GM19452 (cell line): Measurements from ENCODE around the gene BTN1A1.

Source experiments
- ATAC-seq: cut with Tn5 transposase; IDR thresholded peaks from one replicate; pipeline ENCODE4 v1.9.1; 2021; ENCODE audit not compliant: unreplicated experiment

Gene BTN1A1

DNA sequence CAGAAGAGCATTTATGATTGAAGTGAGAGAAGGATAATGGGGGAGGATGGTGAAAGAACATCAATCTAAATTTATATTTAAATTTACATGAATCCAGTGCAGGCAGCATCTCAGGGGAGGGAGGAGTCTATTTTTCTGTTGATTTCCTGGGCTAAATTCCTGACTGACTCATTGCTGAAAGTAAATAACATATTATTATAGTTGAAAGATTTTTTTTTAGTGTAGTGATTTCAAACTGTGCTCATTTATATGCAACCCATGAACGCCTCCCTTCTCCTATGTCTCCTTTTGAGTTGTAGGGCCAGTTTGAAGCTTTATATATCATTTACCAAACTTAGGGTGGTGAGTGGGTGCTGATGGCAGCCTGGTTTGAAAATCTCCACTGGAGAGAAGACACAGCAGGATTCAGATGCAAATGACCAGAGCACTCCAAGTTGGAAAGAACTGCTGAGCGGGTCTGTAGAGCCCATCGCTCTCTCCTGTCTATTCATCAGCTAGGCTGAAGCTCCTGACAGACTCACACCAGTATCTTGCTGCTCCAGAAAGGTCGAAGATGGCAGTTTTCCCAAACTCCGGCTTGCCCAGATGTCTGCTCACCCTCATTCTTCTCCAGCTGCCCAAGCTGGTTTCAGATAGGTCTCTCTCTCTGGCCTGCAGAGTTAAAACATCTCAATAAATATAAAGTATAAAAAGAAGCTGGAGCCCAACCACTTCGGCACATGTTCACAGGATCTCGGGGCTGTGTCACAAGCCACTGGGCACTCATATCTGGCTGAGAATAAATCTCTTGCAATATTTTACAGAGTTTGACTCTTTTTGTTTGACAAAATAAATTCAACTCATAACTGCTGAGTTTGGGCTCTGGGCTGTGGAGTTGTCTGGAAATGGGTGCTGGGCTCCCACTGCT, 24.0 kb upstream of the BTN1A1 start:
- ATAC-seq, result no peak

- ATAC-seq, result no peak
Measured at GRCh38 chr6:26476896-26477295, 23.2 kb upstream of the BTN1A1 start.

DNA sequence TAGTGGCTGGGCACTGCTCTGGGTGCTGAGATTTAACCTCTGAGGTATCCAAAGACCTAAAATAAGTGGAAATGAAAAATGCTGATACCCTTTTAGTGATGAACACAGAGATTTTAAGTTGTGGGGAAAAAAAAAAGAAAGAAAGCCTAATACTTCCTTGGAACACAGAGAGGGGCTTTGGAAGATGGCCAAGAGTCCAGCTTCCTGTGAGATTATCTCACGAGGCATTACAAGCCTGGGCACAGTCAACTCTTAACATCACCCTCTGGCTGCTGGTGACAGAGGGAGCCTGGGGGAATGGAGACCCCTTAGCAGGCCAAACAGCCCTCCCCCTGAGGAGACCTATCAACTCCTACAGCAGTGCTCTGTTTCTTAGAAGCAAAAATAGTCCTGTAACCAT, 22.7 kb upstream of the BTN1A1 start:
- ATAC-seq, result no peak

DNA sequence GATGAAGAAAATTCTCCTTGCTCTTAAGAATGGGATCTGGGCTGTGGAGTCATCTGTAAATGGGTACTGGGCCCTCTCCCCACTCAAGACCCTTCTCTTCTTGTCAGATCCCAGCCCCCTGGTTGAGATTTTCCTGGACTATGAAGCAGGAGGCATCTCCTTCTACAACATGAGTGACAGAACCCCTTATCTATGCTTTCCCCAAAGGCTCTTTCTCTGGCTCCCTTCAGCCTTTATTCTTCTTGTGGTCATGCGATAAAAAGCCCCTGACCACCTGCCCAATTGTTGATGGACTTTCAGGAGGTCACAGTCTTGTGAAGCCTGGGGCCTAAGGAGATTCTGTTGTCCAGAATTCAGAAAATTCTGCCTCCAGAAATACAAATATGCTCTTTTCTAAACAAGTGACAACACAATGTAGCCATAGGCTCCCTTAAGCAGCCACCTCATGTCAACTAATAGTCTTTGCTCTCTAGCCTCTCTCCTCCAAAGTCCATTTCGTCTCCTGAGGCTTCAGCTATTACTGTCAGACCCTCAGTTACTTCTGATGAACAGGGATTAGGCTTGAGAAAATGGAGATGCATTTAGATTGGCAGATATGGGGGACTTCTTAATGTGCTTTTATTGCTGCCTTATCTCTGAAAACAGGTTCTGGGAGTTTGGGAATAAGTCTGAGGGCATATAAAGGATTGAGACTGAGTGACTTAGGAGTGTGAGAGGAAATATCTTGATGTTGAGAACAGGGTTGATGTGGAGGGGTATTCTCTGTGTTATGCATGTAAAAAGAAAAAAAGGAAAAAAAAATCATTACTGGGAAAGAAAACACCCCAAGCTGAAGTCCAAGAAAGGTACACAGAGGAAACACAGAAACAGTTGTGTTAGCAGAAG, 21.8 kb upstream of the BTN1A1 start:
- ATAC-seq, result no peak

DNA sequence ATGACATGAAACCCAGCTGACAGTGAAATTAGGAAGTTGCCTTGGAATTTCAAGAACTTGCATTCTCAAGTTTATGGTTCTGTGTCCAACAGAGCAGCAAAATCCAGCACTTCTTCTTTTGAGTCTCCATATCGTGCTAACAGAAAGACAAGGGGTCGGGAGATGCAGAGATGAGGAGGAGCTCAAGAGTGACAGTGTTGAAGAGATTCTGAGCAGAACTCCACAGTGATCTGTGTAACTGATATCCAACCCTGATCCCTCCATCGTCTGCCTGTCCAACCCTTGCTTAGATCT, 21.2 kb upstream of the BTN1A1 start:
- ATAC-seq, result no peak

GRCh38 chr6:26482338-26482737, 17.8 kb upstream of the BTN1A1 start:
- ATAC-seq, result no peak

GRCh38 chr6:26483727-26484126, 16.4 kb upstream of the BTN1A1 start:
- no peak for ATAC-seq

DNA sequence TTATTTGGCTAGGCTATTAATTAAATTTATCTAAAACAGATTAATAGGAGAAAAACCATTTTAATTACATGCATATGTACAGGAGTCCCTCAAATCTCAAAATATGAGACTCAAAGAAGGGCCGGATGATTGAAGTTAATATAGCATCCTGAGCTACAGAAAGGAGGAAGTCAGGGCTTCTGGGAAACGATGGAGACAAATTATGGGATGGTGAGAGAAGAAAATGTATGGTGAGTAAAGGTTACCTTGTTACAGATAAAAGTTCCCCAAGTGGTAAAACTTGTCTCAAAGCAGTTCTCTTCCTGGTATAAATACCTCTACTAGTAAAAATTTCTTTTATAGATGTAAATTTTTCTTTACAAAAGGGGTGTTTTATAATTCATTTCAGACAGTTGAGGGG, 15.9 kb upstream of the BTN1A1 start:
- no peak for ATAC-seq

DNA sequence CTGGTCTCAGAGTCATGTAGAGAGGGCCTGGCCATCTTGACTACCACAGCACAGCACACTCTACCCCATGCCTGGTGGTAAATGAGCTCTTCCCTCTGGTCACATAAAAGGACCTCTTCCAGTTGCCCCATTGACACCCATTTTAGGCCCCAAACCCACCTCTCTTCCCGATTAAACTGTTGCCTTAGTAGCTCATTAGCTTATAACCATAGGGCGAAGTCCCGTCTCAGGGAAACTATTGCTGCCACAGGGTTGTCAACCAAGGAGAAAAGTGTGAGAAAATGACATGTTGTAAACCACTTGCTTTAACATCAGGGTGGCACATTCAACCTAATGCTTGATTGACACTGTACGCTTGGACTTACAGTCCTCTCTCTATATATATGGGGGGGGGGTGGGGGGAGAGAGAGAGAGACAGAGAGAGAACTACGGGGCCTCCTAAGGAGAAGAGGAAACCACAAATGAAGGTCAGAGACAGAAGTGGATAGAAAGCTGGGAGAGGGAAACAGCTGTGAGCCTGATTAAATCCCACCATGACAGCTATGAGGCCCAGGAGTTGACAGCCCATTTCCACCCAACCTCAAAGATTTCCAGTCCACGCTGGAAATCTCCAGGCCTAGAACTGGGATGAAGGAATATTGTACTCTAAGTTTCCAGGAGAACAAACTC, 14.9 kb upstream of the BTN1A1 start:
- ATAC-seq, result no peak

GRCh38 chr6:26486358-26486757, 13.7 kb upstream of the BTN1A1 start:
- no peak for ATAC-seq

- no peak for ATAC-seq
Measured at GRCh38 chr6:26487466-26487865, 12.6 kb upstream of the BTN1A1 start.

DNA sequence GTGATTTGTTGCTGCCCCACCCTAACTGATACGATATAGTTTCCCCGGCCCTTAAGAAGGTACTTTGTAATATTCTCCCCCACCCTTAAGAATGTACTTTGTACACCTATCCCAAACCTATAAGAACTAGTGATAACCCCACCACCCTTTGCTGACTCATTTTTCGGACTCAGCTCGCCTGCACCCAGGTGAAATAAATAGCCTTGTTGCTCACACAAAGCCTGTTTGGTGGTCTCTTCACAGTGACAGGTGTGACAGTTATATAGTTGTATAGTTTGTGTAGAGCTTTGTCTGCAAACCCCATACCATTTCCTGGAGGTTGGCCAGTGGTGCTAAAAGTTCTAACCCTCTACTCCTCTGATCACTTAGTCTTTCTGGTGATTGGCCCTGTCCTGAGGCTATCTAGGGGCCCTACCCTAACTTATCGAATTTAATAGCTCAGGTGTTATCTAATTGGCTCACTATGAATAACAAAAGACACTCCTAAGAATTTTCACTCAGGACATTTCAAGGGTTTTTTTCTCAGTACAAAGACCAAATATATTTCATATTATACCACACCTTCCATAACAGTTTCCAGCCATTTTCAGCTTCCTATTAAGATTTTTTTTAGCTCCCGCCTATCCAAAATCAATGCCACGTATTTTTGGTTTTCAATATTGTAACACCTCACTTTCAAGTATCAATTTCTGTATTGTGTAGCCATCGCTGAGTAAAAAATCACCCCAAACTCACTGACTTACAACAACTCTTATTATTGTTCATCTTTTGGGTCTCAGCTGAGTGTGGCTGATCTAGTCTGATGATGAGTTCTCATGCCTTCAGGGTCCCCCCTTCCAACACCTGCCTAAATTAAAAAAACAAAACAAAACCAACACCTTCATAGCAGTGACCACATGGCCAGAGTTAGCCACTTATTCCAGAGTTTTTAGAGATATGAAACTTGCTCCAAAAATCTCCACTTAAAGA, 9.8 kb upstream of the BTN1A1 start:
- ATAC-seq, result no peak

DNA sequence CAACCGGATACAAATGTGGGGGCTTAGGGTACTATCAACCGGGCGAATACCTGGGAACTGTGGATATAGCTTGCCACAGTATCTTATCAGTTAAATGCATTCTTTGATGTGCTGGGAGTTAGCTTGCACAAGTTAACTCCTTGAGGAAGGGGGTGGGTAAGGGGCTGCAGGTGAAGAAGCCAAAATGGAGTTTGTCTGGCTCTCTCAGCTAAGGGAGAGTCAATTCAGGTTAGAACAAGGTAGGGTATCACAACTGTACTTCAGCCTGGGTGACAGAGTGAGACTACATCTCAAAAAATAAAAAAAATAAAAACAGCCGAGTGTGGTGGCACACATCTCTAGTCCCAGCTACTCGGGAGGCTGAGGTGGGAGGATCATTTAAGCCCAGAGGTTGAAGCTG, 8.5 kb upstream of the BTN1A1 start:
- ATAC-seq, result no peak

DNA sequence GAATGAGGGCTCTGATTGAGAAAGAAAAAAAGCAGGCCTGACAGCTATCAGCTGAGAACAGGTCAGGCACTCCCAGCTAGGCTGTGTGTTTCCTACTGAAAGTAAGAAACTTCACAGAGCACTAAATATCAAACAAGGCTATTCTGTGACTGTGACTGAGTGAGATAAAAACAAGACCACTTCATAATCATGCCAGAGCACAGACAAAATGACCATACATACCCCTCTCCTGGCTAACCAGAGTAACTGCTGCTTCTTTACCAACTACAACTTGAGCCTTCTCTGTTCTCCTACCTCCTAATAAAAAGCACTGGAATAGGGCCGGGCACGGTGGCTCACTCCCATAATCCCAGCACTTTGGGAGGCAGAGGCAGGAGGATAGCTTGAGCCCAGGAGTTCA, 6.8 kb upstream of the BTN1A1 start:
- no peak for ATAC-seq

- no peak for ATAC-seq
Measured at GRCh38 chr6:26494117-26494516, 6.0 kb upstream of the BTN1A1 start.

- ATAC-seq, result no peak
Measured at GRCh38 chr6:26495281-26495680, 4.8 kb upstream of the BTN1A1 start.

- ATAC-seq, result no peak
Measured at GRCh38 chr6:26497610-26498009, 2.5 kb upstream of the BTN1A1 start.

GRCh38 chr6:26501482-26501986, 1.4 kb downstream of the BTN1A1 start:
- ATAC-seq, result no peak

DNA sequence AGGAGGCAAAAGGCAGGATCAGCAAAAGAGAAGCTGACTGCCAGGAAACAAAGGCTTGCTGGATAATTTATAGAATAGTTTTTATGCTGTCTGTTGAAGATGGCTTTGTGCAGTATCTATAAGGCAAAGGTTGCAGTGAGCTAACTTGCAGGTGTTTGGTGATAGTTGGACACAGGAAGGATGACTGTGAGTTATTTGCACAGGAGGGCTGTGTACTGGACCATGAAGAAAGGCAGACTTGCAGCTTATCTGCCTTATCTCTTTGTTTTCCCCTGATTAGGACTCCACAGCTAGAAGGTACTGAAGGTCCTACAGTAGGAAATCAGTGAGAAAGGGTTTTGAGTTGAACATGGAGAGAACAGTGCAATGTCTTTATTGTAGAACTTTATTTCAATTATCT, 2.1 kb downstream of the BTN1A1 start:
- ATAC-seq, result no peak

DNA sequence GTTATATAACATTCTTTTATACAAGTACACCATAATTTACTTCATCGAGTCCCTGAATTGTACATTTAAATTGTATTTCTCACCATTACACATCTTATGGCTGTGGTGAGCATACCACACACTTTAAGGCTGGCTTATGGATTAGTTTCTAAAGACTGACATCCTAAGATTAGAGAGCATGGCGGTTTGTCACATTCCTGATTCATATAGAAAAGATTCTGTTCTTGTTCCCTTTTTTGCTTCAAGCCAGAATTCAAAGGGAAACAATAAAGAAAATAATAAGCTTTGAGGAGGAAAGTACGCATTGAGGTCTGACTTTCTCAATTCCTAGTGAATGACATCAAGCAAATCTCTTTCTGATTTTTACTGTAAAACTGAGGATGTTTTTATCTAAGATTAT, 2.5 kb downstream of the BTN1A1 start:
- ATAC-seq, result no peak
